Mesenchymal stem cell (in vitro differentiated cells and primary cell): ENCODE measurements around the gene SNRPN.
"Not testable (repeated sequence)": the region's sequence is repeated elsewhere in the genome, so short reads cannot be mapped to it uniquely, and the experiment has no call there.

Experiments
- DNase-seq: peaks from one replicate; pipeline ENCODE4 v3.0.0-alpha.2; 2013
- H2AFZ ChIP-seq: one replicate; pipeline ENCODE4 v1.6.1; 2013; ENCODE audit warnings: low read depth, mild to moderate bottlenecking, control low read depth, inconsistent platforms, low read length, moderate library complexity
- H2AK5ac ChIP-seq: 2 replicates; pipeline ENCODE4 v1.6.1; 2013; ENCODE audit warnings: low read length, moderate library complexity, mild to moderate bottlenecking, inconsistent platforms; ENCODE audit not compliant: severe bottlenecking
- H2BK120ac ChIP-seq: one replicate; pipeline ENCODE4 v1.6.1; 2013; ENCODE audit warnings: low read depth, mild to moderate bottlenecking, inconsistent platforms, low read length, moderate library complexity
- H2BK12ac ChIP-seq, 2 experiments: one replicate each; pipeline ENCODE4 v1.6.1; 2013; ENCODE audit warnings: inconsistent platforms in 2 of 2, low read length in 2 of 2, mild to moderate bottlenecking in 2 of 2, moderate library complexity in 2 of 2, control low read depth in 1 of 2
- H2BK15ac ChIP-seq: one replicate; pipeline ENCODE4 v1.6.1; 2013; ENCODE audit warnings: mild to moderate bottlenecking, low read depth, inconsistent platforms; ENCODE audit not compliant: poor library complexity, severe bottlenecking
- H2BK5ac ChIP-seq: 2 replicates; pipeline ENCODE4 v1.6.1; 2013; ENCODE audit warnings: low read depth, mild to moderate bottlenecking, low read length, control low read depth, inconsistent platforms; ENCODE audit not compliant: poor library complexity, severe bottlenecking
- H3K14ac ChIP-seq, 2 experiments: one replicate each; pipeline ENCODE4 v1.6.1; 2013; ENCODE audit warnings: inconsistent platforms in 2 of 2, low read length in 2 of 2, control low read depth in 1 of 2, mild to moderate bottlenecking in 1 of 2, moderate library complexity in 1 of 2
- H3K18ac ChIP-seq, 2 experiments: one replicate each; pipeline ENCODE4 v1.6.1; 2013; ENCODE audit warnings: inconsistent platforms in 2 of 2, low read length in 2 of 2, control low read depth in 1 of 2, low read depth in 1 of 2, mild to moderate bottlenecking in 1 of 2
- H3K23ac ChIP-seq, 2 experiments: one replicate each; pipeline ENCODE4 v1.6.1; 2013; ENCODE audit warnings: inconsistent platforms in 2 of 2, low read length in 2 of 2, mild to moderate bottlenecking in 2 of 2, moderate library complexity in 2 of 2, control low read depth in 1 of 2
- H3K27ac ChIP-seq: 2 replicates; pipeline ENCODE4 v1.5.1; 2013; ENCODE audit warnings: mild to moderate bottlenecking, moderate library complexity, low read length, control low read depth, inconsistent platforms; ENCODE audit not compliant: poor library complexity, severe bottlenecking
- H3K27me3 ChIP-seq, 2 experiments: 2 replicates each; pipeline versions ENCODE4 v1.6.1 to v1.7.0; 2013; ENCODE audit warnings: low read length in 2 of 2, mild to moderate bottlenecking in 2 of 2, moderate library complexity in 2 of 2, control low read depth in 1 of 2, inconsistent platforms in 1 of 2; ENCODE audit not compliant: control insufficient read depth in 1 of 2, insufficient read depth in 1 of 2
- H3K36me3 ChIP-seq, 2 experiments: 2 replicates each; pipeline versions ENCODE4 v1.6.1 to v1.7.0; 2013; ENCODE audit warnings: low read length in 2 of 2, control low read depth in 1 of 2, inconsistent platforms in 1 of 2, low read depth in 1 of 2, mild to moderate bottlenecking in 1 of 2; ENCODE audit not compliant: insufficient read depth in 2 of 2, control insufficient read depth in 1 of 2
- H3K4ac ChIP-seq, 2 experiments: one replicate each; pipeline ENCODE4 v1.6.1; 2013; ENCODE audit warnings: inconsistent platforms in 2 of 2, low read length in 2 of 2, mild to moderate bottlenecking in 2 of 2, moderate library complexity in 2 of 2, control low read depth in 1 of 2, low read depth in 1 of 2
- H3K4me1 ChIP-seq: 2 replicates; pipeline ENCODE4 v1.6.1; 2013; ENCODE audit warnings: low read depth, low read length, control low read depth; ENCODE audit not compliant: control insufficient read depth, insufficient read depth
- H3K4me2 ChIP-seq: 2 replicates; pipeline ENCODE4 v1.6.1; 2013; ENCODE audit warnings: low read length, mild to moderate bottlenecking, inconsistent platforms; ENCODE audit not compliant: poor library complexity, severe bottlenecking
- H3K4me3 ChIP-seq, 2 experiments: 2 replicates each; pipeline versions ENCODE4 v1.5.1 to v1.7.0; 2013; ENCODE audit warnings: low read length in 2 of 2, mild to moderate bottlenecking in 2 of 2, control low read depth in 1 of 2, low read depth in 1 of 2; ENCODE audit not compliant: insufficient read depth in 1 of 2
- H3K79me1 ChIP-seq: replicated peaks from 2 replicates; pipeline ENCODE4 v1.6.1; 2013; ENCODE audit warnings: mild to moderate bottlenecking, control low read depth, low read length, inconsistent platforms; ENCODE audit not compliant: poor library complexity, severe bottlenecking
- H3K9ac ChIP-seq: 2 replicates; pipeline ENCODE4 v1.7.0; 2013; ENCODE audit warnings: mild to moderate bottlenecking, low read length, moderate library complexity
- H3K9me3 ChIP-seq: 2 replicates; pipeline ENCODE4 v1.7.0; 2013; ENCODE audit warnings: mild to moderate bottlenecking, low read length; ENCODE audit not compliant: control insufficient read depth
- H4K8ac ChIP-seq: one replicate; pipeline ENCODE4 v1.6.1; 2013; ENCODE audit warnings: inconsistent platforms, mild to moderate bottlenecking, low read length, moderate library complexity
- H4K91ac ChIP-seq: one replicate; pipeline ENCODE4 v1.6.1; 2013; ENCODE audit warnings: mild to moderate bottlenecking, low read length, inconsistent platforms
- WGBS: methylation state at CpG from one replicate; pipeline ENCODE4 v1.1.7; 2013; ENCODE audit warnings: mixed read lengths; 5-methylcytosine and 5-hydroxymethylcytosine counted together

The SNRPN gene

GRCh38 chr15:24933716-24934115 is 21.1 kb upstream of the SNRPN start:
- no peaks in the 10 kb centered on the region for H3K27me3 ChIP-seq
- DNase-seq = no peak

DNA sequence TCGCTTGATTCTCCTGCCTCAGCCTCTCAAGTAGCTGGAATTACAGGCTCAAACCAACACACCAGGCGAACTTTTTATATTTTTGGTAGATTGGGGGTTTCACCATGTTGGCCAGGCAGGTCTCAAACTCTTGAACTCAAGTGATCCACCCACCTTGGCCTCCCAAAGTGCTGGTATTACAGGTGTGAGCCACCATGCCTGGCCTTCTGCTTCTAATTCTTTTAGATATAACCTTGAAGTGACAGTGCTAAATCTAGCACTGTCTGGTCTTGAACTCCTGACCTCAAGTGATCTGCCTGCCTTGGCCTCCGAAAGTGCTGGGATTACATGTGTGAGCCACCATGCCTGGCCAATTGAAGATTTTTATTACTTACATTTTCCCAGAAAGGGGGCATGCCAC is 16.6 kb upstream of the SNRPN start:
- not testable (repeated sequence) for H3K36me3 ChIP-seq, H3K4me2 ChIP-seq, H3K23ac ChIP-seq, H4K91ac ChIP-seq, H3K27ac ChIP-seq, H3K79me1 ChIP-seq, H2BK120ac ChIP-seq, H2BK15ac ChIP-seq, H3K27me3 ChIP-seq, H2BK12ac ChIP-seq, H3K4ac ChIP-seq, H2AFZ ChIP-seq, H2AK5ac ChIP-seq, H3K14ac ChIP-seq, H3K18ac ChIP-seq, H3K4me1 ChIP-seq, H3K9ac ChIP-seq, H2BK5ac ChIP-seq, H4K8ac ChIP-seq, DNase-seq, H3K4me3 ChIP-seq
- peaks cover 14% of the 10 kb centered on the region for H3K9me3 ChIP-seq
- 80% methylated on average over 2 of the region's 3 CpGs for WGBS

More at GRCh38 chr15:24933716-24934115, 21.1 kb upstream of the SNRPN start:
- no peak overlapping the region for H3K9ac ChIP-seq
- no peaks in the 10 kb centered on the region for H3K4me1 ChIP-seq
- H3K4ac ChIP-seq = no peak overlapping the region
- no peak overlapping the region for H2BK5ac ChIP-seq
- H3K4me3 ChIP-seq = no peak overlapping the region
- H2AK5ac ChIP-seq = no peak overlapping the region
- H2BK12ac ChIP-seq = no peak overlapping the region
- H4K8ac ChIP-seq = no peak overlapping the region
- H2AFZ ChIP-seq = no peak overlapping the region
- H3K14ac ChIP-seq = no peak overlapping the region
- H3K18ac ChIP-seq = no peak overlapping the region
- H3K9me3 ChIP-seq = peaks cover 5% of the 10 kb centered on the region
- WGBS = 92% methylated on average over 5 of the region's 7 CpGs
- H2BK120ac ChIP-seq = no peak overlapping the region
- H3K4me2 ChIP-seq = no peak overlapping the region
- no peaks in the 10 kb centered on the region for H3K79me1 ChIP-seq
- no peak overlapping the region for H2BK15ac ChIP-seq
- no peak overlapping the region for H3K27ac ChIP-seq
- no peak overlapping the region for H3K23ac ChIP-seq
- H3K36me3 ChIP-seq = no peaks in the 10 kb centered on the region
- H4K91ac ChIP-seq = no peak overlapping the region

- Histone ChIP-seq H3K4me1 (no peaks in the 10 kb centered on the region), H3K79me1 (no peaks in the 10 kb centered on the region), H4K8ac (no peak overlapping the region), H2AK5ac (no peak overlapping the region), H3K14ac (no peak overlapping the region), H3K4ac (no peak overlapping the region), H3K9me3 (peaks cover 13% of the 10 kb centered on the region), H3K18ac (no peak overlapping the region), H3K36me3 (no peaks in the 10 kb centered on the region), H3K4me3 (no peak overlapping the region), H3K27me3 (no peaks in the 10 kb centered on the region), H3K9ac (no peak overlapping the region), H2BK120ac (no peak overlapping the region), H2AFZ (no peak overlapping the region), H2BK5ac (no peak overlapping the region), H4K91ac (no peak overlapping the region), H3K27ac (no peak overlapping the region), H3K4me2 (no peak overlapping the region), H2BK15ac (no peak overlapping the region), H2BK12ac (no peak overlapping the region), H3K23ac (no peak overlapping the region)
- WGBS = 44% methylated on average over 2 of the region's 2 CpGs
- DNase-seq = no peak
Observed at GRCh38 chr15:24940236-24940635, 14.6 kb upstream of the SNRPN start.

- Histone ChIP-seq H4K8ac (no peak overlapping the region), H3K4me2 (no peak overlapping the region), H3K14ac (no peak overlapping the region), H3K18ac (no peak overlapping the region), H2BK120ac (no peak overlapping the region), H3K4me3 (no peak overlapping the region), H3K27ac (no peak overlapping the region), H3K27me3 (no peaks in the 10 kb centered on the region), H2BK15ac (no peak overlapping the region), H2AFZ (no peak overlapping the region), H3K36me3 (no peaks in the 10 kb centered on the region), H4K91ac (no peak overlapping the region), H3K9me3 (peaks cover 13% of the 10 kb centered on the region), H3K23ac (no peak overlapping the region), H3K4me1 (no peaks in the 10 kb centered on the region), H2BK12ac (no peak overlapping the region), H2AK5ac (no peak overlapping the region), H3K4ac (no peak overlapping the region), H3K79me1 (no peaks in the 10 kb centered on the region), H2BK5ac (no peak overlapping the region), H3K9ac (no peak overlapping the region)
- WGBS = 79% methylated on average over 1 of the region's 1 CpG
- no peak for DNase-seq
Observed at GRCh38 chr15:24943361-24943760, 11.4 kb upstream of the SNRPN start.
